A673 (cell line): ENCODE results near the gene TSKS. TPM values are rescaled to one million over a fixed set of nuclear protein-coding genes. Genes with fewer than 3 reads are reported as not detected.

Experiments used
- BruUV-seq: library from RNA; stranded (reverse); fragments of 400-500 nt; replicated peaks from 2 replicates; lab custom pipeline; 2021; lab: Mats Ljungman, UMichigan
- CTCF ChIA-PET: fragments of 300-600 bp; sonication (Branson Sonifier 250); formaldehyde crosslinking; loops from one replicate; lab custom pipeline; 2022; ENCODE audit warnings: antibody characterized with exemption; lab: Charles Lee
- POLR2A ChIA-PET: fragments of 300-600 bp; sonication (Branson Sonifier 250); formaldehyde crosslinking; loops from one replicate; lab custom pipeline; 2022; ENCODE audit warnings: antibody characterized with exemption; ENCODE audit not compliant: low non-redundant PET; lab: Charles Lee
- DNase-seq: peaks from one replicate; pipeline ENCODE4 v3.0.0-alpha.2; 2015; ENCODE audit warnings: low spot score
- H3K27ac ChIP-seq: fragments of 200-600 bp; sonication (generic); 2 replicates; pipeline ENCODE4 v1.5.1; 2016; ENCODE audit warnings: mixed run types, low read depth, mild to moderate bottlenecking, mixed read lengths, antibody characterized with exemption, low read length; ENCODE audit not compliant: poor library complexity, severe bottlenecking
- H3K27me3 ChIP-seq: fragments of 200-600 bp; sonication (generic); replicated peaks from 2 replicates; pipeline ENCODE4 v1.6.1; 2017; ENCODE audit warnings: mixed run types, low read depth, mild to moderate bottlenecking, mixed read lengths, antibody characterized with exemption, low read length; ENCODE audit not compliant: insufficient read depth, poor library complexity
- H3K36me3 ChIP-seq: fragments of 200-600 bp; sonication (generic); 2 replicates; pipeline ENCODE4 v1.6.1; 2016; ENCODE audit warnings: mixed run types, mild to moderate bottlenecking, mixed read lengths, antibody characterized with exemption, low read length; ENCODE audit not compliant: insufficient read depth, poor library complexity, severe bottlenecking
- H3K4me1 ChIP-seq: fragments of 200-600 bp; sonication (generic); 2 replicates; pipeline ENCODE4 v1.6.1; 2017; ENCODE audit warnings: mixed run types, mild to moderate bottlenecking, mixed read lengths, antibody characterized with exemption, low read length; ENCODE audit not compliant: insufficient read depth, poor library complexity, severe bottlenecking
- H3K4me3 ChIP-seq: fragments of 200-600 bp; sonication (generic); 2 replicates; pipeline ENCODE4 v1.5.1; 2016; ENCODE audit warnings: low read depth, mixed run types, mild to moderate bottlenecking, mixed read lengths, low read length; ENCODE audit not compliant: poor library complexity, severe bottlenecking
- H3K9me3 ChIP-seq: fragments of 200-600 bp; sonication (generic); 2 replicates; pipeline ENCODE4 v1.6.1; 2016; ENCODE audit warnings: mixed run types, low read depth, mild to moderate bottlenecking, mixed read lengths, antibody characterized with exemption, low read length; ENCODE audit not compliant: poor library complexity, severe bottlenecking
- EZH2 ChIP-seq: fragments of 200-600 bp; sonication (generic); IDR thresholded peaks from 2 replicates; pipeline ENCODE4 v1.6.1; 2017; ENCODE audit warnings: borderline replicate concordance, low read depth, mild to moderate bottlenecking, mixed read lengths, antibody characterized with exemption, low read length; ENCODE audit not compliant: poor library complexity, severe bottlenecking
- intact Hi-C: fragments of 100-400 bp; cut with micrococcal nuclease; formaldehyde crosslinking; loops from one replicate; pipeline ENCODE4 v1.10.0; 2022; ENCODE audit not compliant: unreplicated experiment
- total RNA-seq: library from RNA; stranded (reverse); gene quantifications from 2 replicates; pipeline ENCODE4 v1.2.3, GENCODE V29; 2021
- TF ChIP-seq, protein P1 (sequence below): fragments of 300-800, 200-600 bp; sonication (generic); conservative IDR thresholded peaks from 2 replicates; pipeline ENCODE4 v1.5.1; 2017; ENCODE audit warnings: low read depth, mild to moderate bottlenecking, antibody characterized with exemption, low read length, moderate library complexity, mixed read lengths

TSKS gene
- total RNA-seq, 1 experiment from 2014 or later: not detected

DNA sequence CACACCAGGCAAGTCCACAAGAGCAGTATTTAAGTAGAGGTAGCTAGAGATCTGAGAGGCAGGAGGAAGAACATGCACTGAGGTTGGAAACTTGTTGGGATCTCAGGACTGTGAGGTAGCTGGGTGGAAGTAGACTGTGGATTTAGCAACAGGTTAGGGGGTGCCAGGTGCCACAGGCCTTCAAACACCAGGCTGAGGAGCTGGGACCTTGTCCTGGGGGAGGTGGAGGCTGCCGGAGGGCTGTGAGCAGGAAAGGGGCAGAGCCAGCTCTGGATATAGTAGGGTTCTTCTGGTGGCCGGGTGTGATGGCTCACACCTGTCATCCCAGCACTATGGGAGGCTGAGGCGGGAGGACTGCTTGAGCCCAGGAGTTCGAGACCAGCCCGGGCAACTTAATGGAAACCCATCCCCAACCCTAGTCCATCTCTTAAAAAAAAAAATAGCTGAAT is 46.9 kb upstream of the TSKS start:
- DNase-seq: no peak
- BruUV-seq: TSS peak; percentile 4
- Histone ChIP-seq H3K27me3 (no peaks in the 10 kb centered on the region), H3K4me3 (peak overlapping the region; percentile 52), H3K27ac (peak overlapping the region; percentile 77), H3K36me3 (peaks cover 10% of the 10 kb centered on the region), H3K4me1 (peaks cover 20% of the 10 kb centered on the region), H3K9me3 (no peaks in the 10 kb centered on the region)
- ChIA-PET POLR2A (interaction anchor here (0.5 kb wide), 1 partner anchor 45 kb away, joined by 8 read pairs; no protein-coding TSS in a partner anchor), CTCF (no interaction called here)
- intact Hi-C loops: loop anchor here (5.0 kb wide), 1 partner anchor 218 kb away; the partner anchor contains the start of gene PRR12
- TF ChIP-seq, protein P1, sequence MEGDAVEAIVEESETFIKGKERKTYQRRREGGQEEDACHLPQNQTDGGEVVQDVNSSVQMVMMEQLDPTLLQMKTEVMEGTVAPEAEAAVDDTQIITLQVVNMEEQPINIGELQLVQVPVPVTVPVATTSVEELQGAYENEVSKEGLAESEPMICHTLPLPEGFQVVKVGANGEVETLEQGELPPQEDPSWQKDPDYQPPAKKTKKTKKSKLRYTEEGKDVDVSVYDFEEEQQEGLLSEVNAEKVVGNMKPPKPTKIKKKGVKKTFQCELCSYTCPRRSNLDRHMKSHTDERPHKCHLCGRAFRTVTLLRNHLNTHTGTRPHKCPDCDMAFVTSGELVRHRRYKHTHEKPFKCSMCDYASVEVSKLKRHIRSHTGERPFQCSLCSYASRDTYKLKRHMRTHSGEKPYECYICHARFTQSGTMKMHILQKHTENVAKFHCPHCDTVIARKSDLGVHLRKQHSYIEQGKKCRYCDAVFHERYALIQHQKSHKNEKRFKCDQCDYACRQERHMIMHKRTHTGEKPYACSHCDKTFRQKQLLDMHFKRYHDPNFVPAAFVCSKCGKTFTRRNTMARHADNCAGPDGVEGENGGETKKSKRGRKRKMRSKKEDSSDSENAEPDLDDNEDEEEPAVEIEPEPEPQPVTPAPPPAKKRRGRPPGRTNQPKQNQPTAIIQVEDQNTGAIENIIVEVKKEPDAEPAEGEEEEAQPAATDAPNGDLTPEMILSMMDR: no peak

DNA sequence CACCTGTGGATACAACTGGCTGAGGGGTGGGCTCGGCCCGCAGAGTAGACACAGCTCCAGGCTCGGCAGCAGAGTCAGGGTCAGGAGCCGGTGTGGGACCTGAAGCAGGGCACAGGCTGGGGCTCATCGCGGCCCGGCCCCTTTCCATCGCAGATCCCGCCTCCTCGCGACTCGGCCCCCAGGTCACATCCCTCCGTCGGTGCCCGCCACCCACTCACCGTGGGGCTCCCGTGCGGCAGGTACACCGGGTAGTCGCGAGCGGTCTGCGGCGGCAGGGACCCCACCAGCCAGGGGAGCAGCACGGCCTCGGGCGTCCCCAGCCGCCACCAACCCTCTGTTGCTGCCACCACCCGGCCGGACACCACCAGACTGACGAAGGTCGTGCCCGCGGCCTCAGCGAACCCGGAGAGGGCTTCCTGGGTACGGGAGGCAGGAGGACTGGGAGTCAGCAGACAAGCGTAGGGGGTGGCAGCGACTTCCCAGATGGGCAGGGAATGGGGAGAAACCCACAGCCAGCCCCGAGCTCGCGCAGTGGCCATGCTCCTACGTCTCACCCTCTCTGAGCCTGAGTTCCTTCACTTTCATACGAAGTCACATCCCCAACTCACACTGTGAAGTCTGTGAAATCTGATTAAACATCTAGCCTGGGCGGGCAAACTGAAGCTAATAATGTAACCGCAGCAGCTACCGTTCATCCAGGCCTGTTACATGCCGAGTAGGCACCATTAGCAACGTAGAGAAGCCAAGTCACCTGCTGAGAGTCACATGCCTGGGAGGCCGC is 46.2 kb upstream of the TSKS start:
- peak overlapping the region; percentile 77 for H3K27ac ChIP-seq
- H3K4me3 ChIP-seq: peak overlapping the region; percentile 52
- peaks cover 20% of the 10 kb centered on the region for H3K4me1 ChIP-seq
- H3K27me3 ChIP-seq: no peaks in the 10 kb centered on the region
- no peaks in the 10 kb centered on the region for H3K9me3 ChIP-seq
- CTCF ChIA-PET: no interaction called here
- POLR2A ChIA-PET: no interaction called here
- intact Hi-C loops: no loop called here
- no TSS peak for BruUV-seq
- TF ChIP-seq, protein P1: no peak
- no peak for TF ChIP-seq EZH2
- peaks cover 10% of the 10 kb centered on the region for H3K36me3 ChIP-seq
- DNase-seq: peak; percentile 61

- DNase-seq: peak; percentile 94
- H3K27ac ChIP-seq: peak overlapping the region; percentile 77
- ChIA-PET CTCF (interaction anchor here (0.6 kb wide), 2 partner anchors 138 to 658 kb away, joined by 3 to 4 read pairs; no protein-coding TSS in a partner anchor), POLR2A (no interaction called here)
- intact Hi-C loops: no loop called here
- no peaks in the 10 kb centered on the region for H3K9me3 ChIP-seq
- H3K4me1 ChIP-seq: peaks cover 20% of the 10 kb centered on the region
- BruUV-seq: no TSS peak
- H3K27me3 ChIP-seq: no peaks in the 10 kb centered on the region
- H3K36me3 ChIP-seq: peaks cover 10% of the 10 kb centered on the region
- no peak for TF ChIP-seq EZH2
- TF ChIP-seq, protein P1: no peak
- peak overlapping the region; percentile 52 for H3K4me3 ChIP-seq
Measured at GRCh38 chr19:49808711-49809159, 45.6 kb upstream of the TSKS start.
